ENCODE data around the gene COA1. TPM values are rescaled to one million over a fixed set of nuclear protein-coding genes. Genes with fewer than 3 reads are reported as not detected.
A peak's percentile ranks its signal among the peaks of the same experiment; 100 is the strongest.

COA1 gene
- total and polyA plus RNA-seq, 2 donors (not counting 3 experiments of a cell fraction or from before 2014, with no cell fraction given), result 38.1 to 55.1 TPM

- Histone ChIP-seq H3K9ac (replicated peaks; ENCODE audit: extremely low read depth, insufficient read depth, low read length) (peak overlapping the region; percentile 88), H3K4me3 (replicated peaks in 1 of 3; ENCODE audit: insufficient read depth in 1 of 3, low read depth in 1 of 3, low read length in 3 of 3) (peak overlapping the region in 1 of 3 experiments; percentile 52)
Observed at GRCh38 chr7:43646603-43647338, 82.6 kb downstream of the COA1 start.

DNA sequence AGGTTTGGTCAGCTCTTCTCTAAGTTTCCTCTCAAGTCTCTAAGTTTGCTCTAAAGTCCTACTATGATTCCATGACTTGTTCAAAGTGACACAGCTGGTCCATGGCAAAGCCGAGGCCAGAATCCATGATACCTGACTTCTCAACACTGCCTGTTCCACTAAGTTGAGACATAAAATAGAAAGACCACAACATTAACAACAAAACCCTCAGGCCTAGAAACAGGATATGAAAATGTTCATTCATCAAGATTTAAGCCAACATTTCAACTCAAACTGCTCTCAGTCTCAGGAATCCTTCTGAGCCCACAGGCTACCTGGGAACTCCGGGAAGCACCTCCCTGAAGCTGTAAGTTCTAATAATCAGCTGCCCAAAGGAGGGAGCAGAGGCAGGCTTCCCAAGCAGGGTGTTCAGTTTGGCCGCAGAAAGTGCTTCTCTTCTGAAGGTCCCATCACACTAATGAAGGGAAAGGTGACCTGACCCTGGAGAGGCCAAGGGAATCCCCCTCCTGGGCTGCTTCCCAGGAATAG is 83.6 kb downstream of the COA1 start:
- Histone ChIP-seq H3K9me1 (replicated peaks; ENCODE audit: control insufficient read depth, extremely low read depth, insufficient read depth, low read length) (no peaks in the 10 kb centered on the region), H3K4me1 (ENCODE audit: control insufficient read depth, extremely low read depth, insufficient read depth, low read length) (peaks cover 65% of the 10 kb centered on the region), H3K36me3 (ENCODE audit: control insufficient read depth in 2 of 2, extremely low read depth in 1 of 2, insufficient read depth in 2 of 2, low read length in 2 of 2) (peaks cover 0 to 2% of the 10 kb centered on the region in 2 experiments), H3K79me2 (ENCODE audit: control insufficient read depth, insufficient read depth, low read length) (peaks cover 38% of the 10 kb centered on the region), H3K9ac (replicated peaks; ENCODE audit: extremely low read depth, insufficient read depth, low read length) (peak overlapping the region; percentile 88), H3K4me3 (replicated peaks in 1 of 3; ENCODE audit: insufficient read depth in 1 of 3, low read depth in 1 of 3, low read length in 3 of 3) (no peak overlapping the region), H4K20me1 (replicated peaks; ENCODE audit: control insufficient read depth, extremely low read depth, insufficient read depth, low read length) (no peaks in the 10 kb centered on the region), H3K9me3 (replicated peaks; ENCODE audit: control insufficient read depth, insufficient read depth, low read length) (no peaks in the 10 kb centered on the region), H3K4me2 (ENCODE audit: insufficient read depth, low read length) (peak overlapping the region; percentile 90), H2AFZ (ENCODE audit: low read depth, low read length) (no peak overlapping the region), H3K27ac (ENCODE audit: insufficient read depth, low read depth, low read length) (peak overlapping the region; percentile 97), H3K27me3 (ENCODE audit: control insufficient read depth in 2 of 2, insufficient read depth in 2 of 2, low read length in 2 of 2) (no peaks in the 10 kb centered on the region)
- DNase-seq (ENCODE audit: low read depth, low spot score) (no peak), FAIRE-seq (no peak)
- no peak for TF ChIP-seq POLR2AphosphoS5 (IDR thresholded peaks at IDR 0.05; ENCODE audit: insufficient read depth, low read depth, low read length)
- no peak for TF ChIP-seq GATA2 (IDR thresholded peaks at IDR 0.05; ENCODE audit: insufficient read depth, insufficient read length, low read depth, low read length)
- TF ChIP-seq EZH2 (IDR thresholded peaks at IDR 0.05; ENCODE audit: borderline replicate concordance, low read depth, low read length, severe bottlenecking), result no peak
- TF ChIP-seq, protein P1, sequence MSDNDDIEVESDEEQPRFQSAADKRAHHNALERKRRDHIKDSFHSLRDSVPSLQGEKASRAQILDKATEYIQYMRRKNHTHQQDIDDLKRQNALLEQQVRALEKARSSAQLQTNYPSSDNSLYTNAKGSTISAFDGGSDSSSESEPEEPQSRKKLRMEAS (IDR thresholded peaks at IDR 0.05; ENCODE audit: insufficient read depth, insufficient read length), result no peak
- no peak for TF ChIP-seq FOS (IDR thresholded peaks at IDR 0.05; ENCODE audit: borderline replicate concordance, insufficient read depth, low read length)
- no peak for TF ChIP-seq JUN (IDR thresholded peaks at IDR 0.05; ENCODE audit: borderline replicate concordance, insufficient read depth, insufficient read length, low read depth)
- TF ChIP-seq POLR2A (IDR thresholded peaks at IDR 0.05; ENCODE audit: low read depth, low read length), result no peak
- no peak for TF ChIP-seq MYC (IDR thresholded peaks at IDR 0.05; ENCODE audit: low read depth, low read length)
- TF ChIP-seq, protein P2, sequence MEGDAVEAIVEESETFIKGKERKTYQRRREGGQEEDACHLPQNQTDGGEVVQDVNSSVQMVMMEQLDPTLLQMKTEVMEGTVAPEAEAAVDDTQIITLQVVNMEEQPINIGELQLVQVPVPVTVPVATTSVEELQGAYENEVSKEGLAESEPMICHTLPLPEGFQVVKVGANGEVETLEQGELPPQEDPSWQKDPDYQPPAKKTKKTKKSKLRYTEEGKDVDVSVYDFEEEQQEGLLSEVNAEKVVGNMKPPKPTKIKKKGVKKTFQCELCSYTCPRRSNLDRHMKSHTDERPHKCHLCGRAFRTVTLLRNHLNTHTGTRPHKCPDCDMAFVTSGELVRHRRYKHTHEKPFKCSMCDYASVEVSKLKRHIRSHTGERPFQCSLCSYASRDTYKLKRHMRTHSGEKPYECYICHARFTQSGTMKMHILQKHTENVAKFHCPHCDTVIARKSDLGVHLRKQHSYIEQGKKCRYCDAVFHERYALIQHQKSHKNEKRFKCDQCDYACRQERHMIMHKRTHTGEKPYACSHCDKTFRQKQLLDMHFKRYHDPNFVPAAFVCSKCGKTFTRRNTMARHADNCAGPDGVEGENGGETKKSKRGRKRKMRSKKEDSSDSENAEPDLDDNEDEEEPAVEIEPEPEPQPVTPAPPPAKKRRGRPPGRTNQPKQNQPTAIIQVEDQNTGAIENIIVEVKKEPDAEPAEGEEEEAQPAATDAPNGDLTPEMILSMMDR (IDR thresholded peaks at IDR 0.05; ENCODE audit: extremely low read depth in 1 of 2, insufficient read depth in 1 of 2, low read depth in 1 of 2, low read length in 2 of 2), result no peak
- dilution Hi-C loops (cut with MboI; ENCODE audit: extremely low pct_ligation_motif_present, low sequenced_read_pairs) (no loop called here), intact Hi-C loops (cut with micrococcal nuclease) (no loop called here)
- ChIA-PET CTCF (interaction anchor here (1.2 to 9.3 kb wide), 3 partner anchors 48 to 64 kb away, joined by 3 to 130 read pairs (median 126); partner anchors contain the start of gene STK17A), POLR2A (interaction anchor here (1.8 kb wide), 1 partner anchor 63 kb away, joined by 7 read pairs; the partner anchor contains the start of gene STK17A)
- no TSS peak for BruUV-seq (replicated peaks)

More at GRCh38 chr7:43646603-43647338, 82.6 kb downstream of the COA1 start:
- H3K27me3 ChIP-seq (ENCODE audit: control insufficient read depth in 2 of 2, insufficient read depth in 2 of 2, low read length in 2 of 2), result no peaks in the 10 kb centered on the region
- H3K9me3 ChIP-seq (replicated peaks; ENCODE audit: control insufficient read depth, insufficient read depth, low read length), result no peaks in the 10 kb centered on the region
- no peak overlapping the region for H2AFZ ChIP-seq (ENCODE audit: low read depth, low read length)
- BruUV-seq (replicated peaks), result no TSS peak
- ChIA-PET POLR2A (interaction anchor here (1.6 to 4.9 kb wide), 4 partner anchors 7 to 64 kb away, joined by 6 to 50 read pairs (median 12); partner anchors contain the start of gene STK17A), CTCF (interaction anchor here (0.8 to 9.3 kb wide), 6 partner anchors 8 to 192 kb away, joined by 3 to 130 read pairs (median 8); partner anchors contain the start of gene STK17A)
- H3K36me3 ChIP-seq (ENCODE audit: control insufficient read depth in 2 of 2, extremely low read depth in 1 of 2, insufficient read depth in 2 of 2, low read length in 2 of 2), result peaks cover 0 to 2% of the 10 kb centered on the region in 2 experiments
- peak overlapping the region; percentile 90 for H3K4me2 ChIP-seq (ENCODE audit: insufficient read depth, low read length)
- H3K4me1 ChIP-seq (ENCODE audit: control insufficient read depth, extremely low read depth, insufficient read depth, low read length), result peaks cover 67% of the 10 kb centered on the region
- FAIRE-seq, result peak; percentile 33
- no peak for DNase-seq (ENCODE audit: low read depth, low spot score)
- TF ChIP-seq JUN (IDR thresholded peaks at IDR 0.05; ENCODE audit: borderline replicate concordance, insufficient read depth, insufficient read length, low read depth) (no peak), POLR2A (IDR thresholded peaks at IDR 0.05; ENCODE audit: low read depth, low read length) (peak; percentile 12)
- H3K79me2 ChIP-seq (ENCODE audit: control insufficient read depth, insufficient read depth, low read length), result peaks cover 32% of the 10 kb centered on the region
- intact Hi-C loops (cut with micrococcal nuclease) (loop anchor here (1.0 kb wide), 4 partner anchors 23 to 63 kb away; partner anchors contain the start of gene STK17A), dilution Hi-C loops (cut with MboI; ENCODE audit: extremely low pct_ligation_motif_present, low sequenced_read_pairs) (no loop called here)
- H3K9me1 ChIP-seq (replicated peaks; ENCODE audit: control insufficient read depth, extremely low read depth, insufficient read depth, low read length), result no peaks in the 10 kb centered on the region
- peak overlapping the region; percentile 97 for H3K27ac ChIP-seq (ENCODE audit: insufficient read depth, low read depth, low read length)
- H4K20me1 ChIP-seq (replicated peaks; ENCODE audit: control insufficient read depth, extremely low read depth, insufficient read depth, low read length), result no peaks in the 10 kb centered on the region
